ENCODE data around the gene FOXJ1. TPM values are rescaled to one million over a fixed set of nuclear protein-coding genes. Genes with fewer than 3 reads are reported as not detected.

Gene FOXJ1
- total RNA-seq, 1 experiment from 2014 or later, result 0.28 TPM

DNA sequence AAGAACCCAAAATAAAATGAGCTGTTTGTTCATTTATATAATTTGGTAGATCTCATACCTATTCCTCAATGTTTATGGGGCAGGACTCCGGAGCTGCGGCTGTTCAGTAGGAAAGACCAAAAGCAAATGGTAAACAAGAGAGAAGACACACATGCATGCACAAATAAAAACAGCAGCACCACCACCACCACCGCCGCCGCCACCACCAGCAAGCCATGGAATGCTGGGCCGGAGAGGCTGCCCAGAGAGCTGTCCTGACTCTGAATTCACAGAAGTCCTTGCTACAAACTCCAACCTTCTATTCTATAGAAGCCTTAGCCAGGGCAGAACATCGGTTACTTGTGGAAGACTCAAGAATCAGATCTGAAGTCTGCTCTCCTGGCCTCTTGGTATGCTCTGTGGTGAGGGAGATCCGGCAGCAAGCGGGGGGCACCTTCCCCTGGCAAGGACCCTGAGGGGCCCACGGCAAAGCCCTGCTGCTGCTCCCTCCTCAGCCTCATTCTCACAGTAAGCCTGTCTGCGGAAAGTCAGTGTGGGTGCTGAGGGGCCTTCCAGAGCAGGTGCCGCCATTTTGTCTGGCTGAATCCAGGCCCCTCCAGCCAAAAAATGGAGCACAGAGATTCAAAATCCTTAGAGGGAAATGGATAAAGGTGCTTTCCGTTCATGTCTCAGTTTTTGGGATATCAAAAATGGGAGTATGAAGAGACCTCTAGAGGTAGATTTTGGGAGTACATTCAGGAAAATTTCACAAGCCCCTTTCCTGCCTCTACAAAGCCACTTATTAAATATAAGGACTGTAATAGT, 6.4 kb upstream of the FOXJ1 start:
- no peak for ATAC-seq
- Histone ChIP-seq H3K36me3 (ENCODE audit: control insufficient read depth, insufficient read depth, low read length) (no peaks in the 10 kb centered on the region), H3K4me1 (ENCODE audit: control insufficient read depth, insufficient read depth, low read length) (no peaks in the 10 kb centered on the region), H3K27me3 (ENCODE audit: control insufficient read depth, insufficient read depth, low read length) (no peaks in the 10 kb centered on the region), H3K27ac (ENCODE audit: low read length) (no peak overlapping the region), H3K9me3 (ENCODE audit: control insufficient read depth, insufficient read depth, low read depth, low read length) (no peaks in the 10 kb centered on the region), H3K4me3 (ENCODE audit: low read depth in 2 of 2, low read length in 2 of 2) (no peak overlapping the region)
- intact Hi-C loops (cut with micrococcal nuclease; ENCODE audit: unreplicated experiment), result no loop called here
- BruUV-seq (replicated peaks), result no TSS peak
- in situ Hi-C loops (cut with HindIII; ENCODE audit: low pct_unique_long_range_greater_than_20kb, low sequenced_read_pairs), result no loop called here
- TF ChIP-seq, protein P1, sequence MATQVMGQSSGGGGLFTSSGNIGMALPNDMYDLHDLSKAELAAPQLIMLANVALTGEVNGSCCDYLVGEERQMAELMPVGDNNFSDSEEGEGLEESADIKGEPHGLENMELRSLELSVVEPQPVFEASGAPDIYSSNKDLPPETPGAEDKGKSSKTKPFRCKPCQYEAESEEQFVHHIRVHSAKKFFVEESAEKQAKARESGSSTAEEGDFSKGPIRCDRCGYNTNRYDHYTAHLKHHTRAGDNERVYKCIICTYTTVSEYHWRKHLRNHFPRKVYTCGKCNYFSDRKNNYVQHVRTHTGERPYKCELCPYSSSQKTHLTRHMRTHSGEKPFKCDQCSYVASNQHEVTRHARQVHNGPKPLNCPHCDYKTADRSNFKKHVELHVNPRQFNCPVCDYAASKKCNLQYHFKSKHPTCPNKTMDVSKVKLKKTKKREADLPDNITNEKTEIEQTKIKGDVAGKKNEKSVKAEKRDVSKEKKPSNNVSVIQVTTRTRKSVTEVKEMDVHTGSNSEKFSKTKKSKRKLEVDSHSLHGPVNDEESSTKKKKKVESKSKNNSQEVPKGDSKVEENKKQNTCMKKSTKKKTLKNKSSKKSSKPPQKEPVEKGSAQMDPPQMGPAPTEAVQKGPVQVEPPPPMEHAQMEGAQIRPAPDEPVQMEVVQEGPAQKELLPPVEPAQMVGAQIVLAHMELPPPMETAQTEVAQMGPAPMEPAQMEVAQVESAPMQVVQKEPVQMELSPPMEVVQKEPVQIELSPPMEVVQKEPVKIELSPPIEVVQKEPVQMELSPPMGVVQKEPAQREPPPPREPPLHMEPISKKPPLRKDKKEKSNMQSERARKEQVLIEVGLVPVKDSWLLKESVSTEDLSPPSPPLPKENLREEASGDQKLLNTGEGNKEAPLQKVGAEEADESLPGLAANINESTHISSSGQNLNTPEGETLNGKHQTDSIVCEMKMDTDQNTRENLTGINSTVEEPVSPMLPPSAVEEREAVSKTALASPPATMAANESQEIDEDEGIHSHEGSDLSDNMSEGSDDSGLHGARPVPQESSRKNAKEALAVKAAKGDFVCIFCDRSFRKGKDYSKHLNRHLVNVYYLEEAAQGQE (IDR thresholded peaks at IDR 0.05; ENCODE audit: insufficient read depth in 1 of 2, low read depth in 2 of 2, low read length in 1 of 2), result no peak
- TF ChIP-seq, protein P2, sequence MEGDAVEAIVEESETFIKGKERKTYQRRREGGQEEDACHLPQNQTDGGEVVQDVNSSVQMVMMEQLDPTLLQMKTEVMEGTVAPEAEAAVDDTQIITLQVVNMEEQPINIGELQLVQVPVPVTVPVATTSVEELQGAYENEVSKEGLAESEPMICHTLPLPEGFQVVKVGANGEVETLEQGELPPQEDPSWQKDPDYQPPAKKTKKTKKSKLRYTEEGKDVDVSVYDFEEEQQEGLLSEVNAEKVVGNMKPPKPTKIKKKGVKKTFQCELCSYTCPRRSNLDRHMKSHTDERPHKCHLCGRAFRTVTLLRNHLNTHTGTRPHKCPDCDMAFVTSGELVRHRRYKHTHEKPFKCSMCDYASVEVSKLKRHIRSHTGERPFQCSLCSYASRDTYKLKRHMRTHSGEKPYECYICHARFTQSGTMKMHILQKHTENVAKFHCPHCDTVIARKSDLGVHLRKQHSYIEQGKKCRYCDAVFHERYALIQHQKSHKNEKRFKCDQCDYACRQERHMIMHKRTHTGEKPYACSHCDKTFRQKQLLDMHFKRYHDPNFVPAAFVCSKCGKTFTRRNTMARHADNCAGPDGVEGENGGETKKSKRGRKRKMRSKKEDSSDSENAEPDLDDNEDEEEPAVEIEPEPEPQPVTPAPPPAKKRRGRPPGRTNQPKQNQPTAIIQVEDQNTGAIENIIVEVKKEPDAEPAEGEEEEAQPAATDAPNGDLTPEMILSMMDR (IDR thresholded peaks at IDR 0.05), result no peak; the same call in 1 of the 2 replicates
- TF ChIP-seq TCF7L2 (IDR thresholded peaks at IDR 0.05; ENCODE audit: low read depth, low read length) (no peak), SIN3A (IDR thresholded peaks at IDR 0.05; ENCODE audit: borderline replicate concordance, insufficient read depth, low read depth, low read length) (no peak), POLR2AphosphoS5 (IDR thresholded peaks at IDR 0.05; ENCODE audit: low read depth, low read length) (no peak)
- CTCF ChIA-PET, result interaction anchor here (0.6 to 0.7 kb wide), 2 partner anchors 52 to 62 kb away, joined by 3 to 7 read pairs; no protein-coding TSS in a partner anchor
- POLR2A ChIA-PET, result no interaction called here
- no peak for DNase-seq (ENCODE audit: low read depth, low spot score)

DNA sequence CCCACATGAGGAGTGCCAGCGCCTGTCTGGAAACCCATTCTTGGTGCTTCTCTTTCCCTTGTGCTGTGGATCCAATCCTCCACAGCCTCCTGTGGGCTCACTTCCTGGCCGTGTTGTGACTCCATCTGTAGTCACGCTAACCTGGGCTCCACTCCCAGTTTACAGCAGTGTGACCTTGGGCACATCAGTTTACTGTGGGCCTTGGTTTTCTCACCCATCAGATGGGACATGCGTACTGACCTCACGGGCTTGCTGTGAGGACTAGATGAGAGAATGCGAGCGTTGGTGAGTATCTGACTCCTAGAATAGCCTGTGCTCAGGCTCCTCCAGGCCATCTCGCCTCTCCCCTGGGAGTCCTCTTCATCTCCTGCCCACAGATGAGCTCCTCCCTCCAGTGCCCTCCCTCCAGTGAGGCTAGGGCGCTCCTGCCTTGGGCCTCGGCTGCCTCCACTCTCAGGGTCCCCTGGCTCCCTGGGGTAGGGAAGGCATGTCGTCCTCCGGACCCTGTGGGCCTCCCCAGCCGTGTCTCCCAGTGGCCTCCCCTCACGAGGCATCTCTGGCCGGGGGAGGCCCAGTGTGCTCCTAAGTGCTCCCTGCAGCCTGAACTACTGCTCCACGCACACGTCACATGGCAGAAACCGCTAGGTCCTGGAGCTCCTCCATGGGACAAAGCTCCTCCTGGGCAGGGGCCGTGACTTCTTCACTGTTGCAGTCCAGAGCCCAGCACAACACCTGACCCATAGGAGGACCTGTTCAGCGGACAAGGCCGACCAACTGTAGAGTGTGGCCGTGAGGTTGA, 5.2 kb upstream of the FOXJ1 start:
- POLR2A ChIA-PET, result no interaction called here
- BruUV-seq (replicated peaks), result no TSS peak
- Histone ChIP-seq H3K9me3 (ENCODE audit: control insufficient read depth, insufficient read depth, low read depth, low read length) (no peaks in the 10 kb centered on the region), H3K27ac (ENCODE audit: low read length) (no peak overlapping the region), H3K27me3 (ENCODE audit: control insufficient read depth, insufficient read depth, low read length) (no peaks in the 10 kb centered on the region), H3K4me3 (ENCODE audit: low read depth in 2 of 2, low read length in 2 of 2) (no peak overlapping the region), H3K4me1 (ENCODE audit: control insufficient read depth, insufficient read depth, low read length) (peaks cover 5% of the 10 kb centered on the region), H3K36me3 (ENCODE audit: control insufficient read depth, insufficient read depth, low read length) (no peaks in the 10 kb centered on the region)
- TF ChIP-seq POLR2AphosphoS5 (IDR thresholded peaks at IDR 0.05; ENCODE audit: low read depth, low read length), result no peak
- TF ChIP-seq, protein P2 (IDR thresholded peaks at IDR 0.05), result no peak
- TF ChIP-seq, protein P1 (IDR thresholded peaks at IDR 0.05; ENCODE audit: insufficient read depth in 1 of 2, low read depth in 2 of 2, low read length in 1 of 2), result no peak
- no peak for TF ChIP-seq TCF7L2 (IDR thresholded peaks at IDR 0.05; ENCODE audit: low read depth, low read length)
- no peak for TF ChIP-seq SIN3A (IDR thresholded peaks at IDR 0.05; ENCODE audit: borderline replicate concordance, insufficient read depth, low read depth, low read length)
- intact Hi-C loops (cut with micrococcal nuclease; ENCODE audit: unreplicated experiment), result no loop called here
- in situ Hi-C loops (cut with HindIII; ENCODE audit: low pct_unique_long_range_greater_than_20kb, low sequenced_read_pairs), result no loop called here
- ATAC-seq (no peak), DNase-seq (ENCODE audit: low read depth, low spot score) (no peak)
- CTCF ChIA-PET, result no interaction called here

Data from Panc1 (cell line).